GM19397 (cell line): ENCODE measurements around the gene MRAS.
"Not testable (repeated sequence)": the region's sequence is repeated elsewhere in the genome, so short reads cannot be mapped to it uniquely, and the experiment has no call there.

ENCODE experiments used
- ATAC-seq: cut with Tn5 transposase; IDR thresholded peaks from one replicate; pipeline ENCODE4 v1.9.1; 2021; ENCODE audit warnings: mild to moderate bottlenecking, moderate library complexity; ENCODE audit not compliant: unreplicated experiment

MRAS gene

DNA sequence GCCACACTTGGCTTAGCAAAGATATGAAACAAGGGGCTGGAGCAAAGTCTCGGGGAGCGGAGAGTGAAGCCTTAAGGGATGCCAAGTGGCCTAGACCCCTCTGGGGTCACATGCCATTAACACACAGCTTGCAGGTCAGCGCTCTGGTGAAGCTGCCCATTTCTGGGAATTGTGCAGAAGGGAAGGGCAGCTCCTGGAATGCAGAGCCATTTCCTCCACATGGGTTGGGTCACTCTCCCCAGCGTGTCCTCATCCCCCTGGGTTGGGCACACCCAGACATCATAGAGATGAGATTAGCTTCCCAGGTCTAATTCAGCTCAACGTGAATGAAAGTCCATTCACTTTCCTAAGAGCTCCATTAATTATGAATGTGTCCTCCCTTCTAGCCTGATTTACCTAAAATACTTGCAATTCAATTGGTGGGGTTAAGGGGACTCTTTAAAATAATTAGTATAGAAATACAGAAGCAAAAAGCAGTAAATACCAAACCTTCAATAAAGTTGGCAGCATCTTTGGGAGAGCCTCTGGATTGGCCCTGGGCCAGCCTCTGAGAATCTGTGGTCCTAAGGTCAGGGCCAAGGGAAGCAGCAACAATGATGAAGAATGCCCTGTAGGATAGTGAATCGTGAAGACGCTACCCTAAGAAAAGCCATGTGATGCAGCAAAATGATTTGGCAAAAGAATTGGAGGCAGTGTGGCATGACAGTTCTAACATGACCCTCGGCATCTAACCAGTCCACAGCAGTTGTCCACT lies 17.8 kb downstream of the MRAS start:
- ATAC-seq: no peak

DNA sequence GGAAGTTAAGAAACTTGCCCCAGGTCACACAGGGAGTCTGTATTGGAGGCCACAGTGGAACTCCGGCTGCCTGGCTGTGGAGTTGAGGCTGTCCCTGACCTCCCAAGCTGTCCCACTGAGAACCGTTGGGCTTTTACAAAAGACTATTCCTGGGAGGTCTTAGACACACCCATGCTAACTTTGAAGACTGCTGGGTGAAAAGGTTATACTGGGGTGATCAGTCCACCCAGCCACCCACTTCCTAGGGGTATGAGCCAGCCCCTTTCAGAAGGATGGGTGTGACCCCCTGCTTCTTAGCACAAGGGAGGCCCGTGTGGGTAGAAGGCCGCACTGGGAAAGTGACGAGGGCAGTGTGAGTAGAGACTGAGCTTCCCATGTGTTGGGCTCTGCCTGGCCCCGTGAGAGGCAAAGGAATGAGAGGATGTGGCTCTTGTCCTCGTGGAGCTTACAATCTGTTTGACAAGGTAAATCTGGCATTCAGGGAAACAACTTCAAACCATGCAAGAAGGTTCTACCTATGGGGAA lies 19.0 kb downstream of the MRAS start:
- ATAC-seq: no peak

DNA sequence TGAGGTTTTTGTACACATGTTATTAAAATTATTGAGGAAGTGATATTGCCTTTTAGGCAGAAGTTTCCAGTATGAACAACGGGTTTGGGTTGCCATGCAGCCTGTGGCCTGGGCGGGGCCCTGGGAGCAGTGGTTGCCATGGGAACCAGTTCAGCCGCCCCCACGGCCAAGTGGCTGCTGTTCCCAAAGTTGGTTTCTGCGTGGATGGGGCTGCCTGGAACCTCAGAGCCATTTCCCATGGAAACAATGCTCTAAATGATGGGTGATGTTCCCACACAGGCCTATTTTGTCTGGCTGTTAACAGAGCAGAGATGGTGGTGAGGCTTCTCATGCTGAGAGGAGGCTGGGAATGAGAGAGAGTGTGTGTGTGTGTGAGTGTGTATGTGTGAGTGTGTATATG lies 19.5 kb downstream of the MRAS start:
- no peak for ATAC-seq

DNA sequence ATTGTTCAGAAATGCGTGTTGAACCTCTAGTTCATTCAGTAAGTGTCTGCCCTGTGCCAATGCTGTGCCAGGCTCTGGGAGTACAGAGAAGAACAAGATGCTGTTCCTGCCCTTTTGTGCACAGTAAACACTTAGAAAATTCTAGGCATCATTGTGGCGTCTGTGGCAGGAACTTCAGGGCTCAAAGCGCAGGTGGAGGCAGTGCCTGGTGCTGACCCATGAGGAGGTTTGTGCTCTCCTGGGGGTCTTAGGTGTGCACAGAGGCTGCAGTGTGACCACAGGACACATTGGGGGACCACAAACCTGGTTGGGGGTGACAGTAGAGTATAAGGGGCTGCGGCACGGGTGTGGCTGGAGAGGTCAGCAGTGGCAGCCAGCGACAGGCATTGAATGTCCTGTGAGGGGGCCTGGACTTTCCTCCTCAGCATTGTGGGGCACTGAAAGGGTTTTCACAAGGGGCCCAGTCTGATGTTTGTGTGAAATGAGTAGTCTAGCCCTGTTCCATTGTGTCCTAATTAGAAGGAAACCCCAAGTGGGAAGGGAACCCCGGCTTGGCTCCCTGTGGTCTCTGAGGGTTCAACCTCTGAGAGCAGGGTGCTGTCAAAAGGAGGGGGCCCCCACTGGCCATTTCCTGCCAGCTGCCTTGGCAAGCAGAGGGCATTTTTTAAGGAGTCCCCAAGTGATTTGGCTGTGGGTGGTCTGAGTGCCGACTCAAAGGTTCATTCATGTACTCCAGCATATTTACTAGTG lies 20.9 kb downstream of the MRAS start:
- no peak for ATAC-seq

DNA sequence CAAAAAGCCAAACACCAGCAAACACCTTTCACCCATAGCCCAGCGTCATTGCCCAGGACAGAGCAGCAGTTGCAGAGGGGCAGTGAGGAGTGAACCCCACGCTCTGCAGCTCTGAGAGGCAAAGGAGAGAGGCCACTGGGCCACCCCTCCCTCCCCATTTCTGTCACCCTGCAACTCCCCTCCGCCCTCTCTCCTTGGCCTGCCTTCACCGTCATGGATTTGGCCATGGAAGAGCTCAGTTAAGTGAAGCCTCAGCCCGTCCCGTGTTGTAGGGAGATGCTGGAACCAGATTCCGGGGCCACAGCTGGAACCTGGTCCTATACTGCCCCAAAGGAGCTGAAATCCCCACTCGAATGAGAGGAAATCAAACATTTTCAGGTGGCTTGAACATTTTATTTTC lies 21.9 kb downstream of the MRAS start:
- no peak for ATAC-seq

DNA sequence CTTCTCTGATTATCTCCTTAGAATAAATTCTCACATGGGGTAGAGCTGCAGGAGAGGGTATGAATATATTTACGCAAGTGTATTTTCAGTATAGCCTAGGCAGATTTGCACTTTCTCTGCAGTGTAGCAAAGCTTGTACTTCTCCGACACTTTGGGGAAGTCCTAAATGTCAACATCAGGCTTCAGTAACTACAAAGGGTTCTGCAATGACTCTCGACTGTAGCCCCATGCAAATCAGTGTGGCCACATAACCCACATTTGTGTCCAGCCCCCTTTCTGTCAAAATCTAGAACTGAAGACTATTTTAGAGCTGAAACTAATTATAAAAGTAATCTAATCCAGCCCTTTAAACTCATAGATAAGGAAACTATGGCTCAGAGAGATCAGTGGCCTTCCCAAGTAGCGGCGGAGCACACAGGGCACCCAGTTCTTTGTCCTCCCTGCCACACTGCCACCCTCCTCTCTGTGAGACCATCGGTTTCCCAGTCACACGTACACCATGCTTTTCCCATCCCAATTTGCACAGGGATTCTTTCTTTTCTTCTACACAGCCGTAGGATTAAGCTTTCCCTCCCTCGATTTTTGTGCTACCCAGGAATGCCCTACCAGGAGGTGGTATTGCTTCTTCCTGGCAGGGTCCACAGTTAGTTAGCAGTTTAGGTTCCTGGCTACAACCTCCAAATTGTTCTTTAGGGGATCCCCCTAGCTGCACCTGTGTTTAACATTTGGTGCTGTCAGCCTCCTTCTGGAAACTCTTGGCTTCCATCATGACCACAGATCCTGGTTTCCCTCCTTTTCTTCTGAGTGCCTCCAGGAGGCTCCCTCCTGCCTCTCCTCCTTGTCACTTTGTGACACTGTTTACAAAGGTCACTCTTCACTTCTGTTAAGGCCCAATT lies 22.9 kb downstream of the MRAS start:
- peak; percentile 99 for ATAC-seq

DNA sequence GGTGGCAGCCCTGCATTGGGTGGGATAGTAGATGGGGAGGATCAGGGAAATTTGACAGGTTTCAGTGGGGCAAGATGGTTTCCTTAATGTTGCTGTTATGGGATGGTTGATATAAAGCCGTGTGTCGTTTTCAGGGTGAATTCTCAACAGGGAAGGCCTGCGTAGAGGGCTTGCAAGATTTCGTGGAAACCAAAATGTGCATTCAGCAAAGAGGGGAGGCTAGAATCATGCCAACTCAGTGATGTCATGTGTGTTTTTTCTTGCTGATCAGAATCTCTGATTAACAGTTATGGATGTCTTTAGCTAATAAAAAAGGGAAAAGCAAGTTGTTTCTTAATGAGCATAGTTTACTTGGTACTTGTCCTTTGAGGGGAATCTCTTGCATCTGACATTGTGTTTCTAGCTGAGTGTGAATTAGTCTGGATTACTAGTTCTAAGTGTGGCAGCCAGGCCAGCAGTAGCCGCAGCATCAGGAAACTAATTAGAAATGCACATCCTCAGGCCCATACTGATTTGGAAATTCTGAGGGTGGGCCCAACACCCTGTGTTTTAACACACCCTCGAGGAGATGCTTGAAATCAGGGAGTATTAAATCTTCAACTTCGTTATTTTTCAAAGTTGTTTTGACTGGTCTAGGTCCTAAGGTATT lies 24.8 kb downstream of the MRAS start:
- no peak for ATAC-seq

DNA sequence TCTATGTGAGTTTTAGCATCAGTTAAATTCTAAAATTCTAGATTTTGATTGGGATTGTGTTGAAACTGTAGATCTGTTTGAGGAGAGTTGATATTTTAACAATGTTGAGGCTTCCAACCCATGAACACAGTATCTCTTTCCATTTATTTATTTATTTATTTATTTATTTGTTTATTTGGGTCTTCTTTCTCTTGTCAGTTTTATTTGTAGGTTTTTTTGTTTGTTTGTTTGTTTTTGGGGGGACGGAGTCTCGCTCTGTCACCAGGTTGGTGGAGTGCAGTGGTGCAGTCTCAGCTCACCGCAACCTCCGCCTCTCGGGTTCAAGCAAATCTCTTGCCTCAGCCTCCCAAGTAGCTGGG lies 25.3 kb downstream of the MRAS start:
- ATAC-seq: no peak

DNA sequence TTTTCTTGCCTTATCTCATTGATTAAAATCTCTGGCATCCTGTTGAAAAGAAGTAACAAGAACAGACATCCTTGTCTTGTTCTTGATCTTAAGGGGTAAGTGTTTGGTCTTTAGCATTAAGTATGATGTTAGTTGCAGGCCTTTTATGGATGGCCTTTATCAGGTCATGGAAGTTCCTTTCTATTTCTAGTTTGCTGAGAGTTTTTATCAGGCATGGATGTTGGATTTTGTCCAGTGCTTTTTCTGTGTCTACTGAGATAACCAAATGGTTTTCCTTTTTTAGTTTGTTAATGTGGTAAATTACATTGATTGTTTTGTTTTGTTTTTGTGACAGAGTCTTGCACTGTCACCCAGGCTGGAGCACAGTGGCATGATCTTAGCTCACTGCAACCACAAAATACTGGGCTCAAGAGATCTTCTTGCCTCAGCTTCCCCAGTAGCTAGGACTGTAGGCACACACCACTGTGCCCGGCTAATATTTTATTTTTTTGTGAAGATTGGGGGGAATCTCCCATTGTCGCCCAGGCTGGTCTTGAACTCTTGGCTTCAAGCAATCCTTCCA lies 26.3 kb downstream of the MRAS start:
- ATAC-seq: no peak

DNA sequence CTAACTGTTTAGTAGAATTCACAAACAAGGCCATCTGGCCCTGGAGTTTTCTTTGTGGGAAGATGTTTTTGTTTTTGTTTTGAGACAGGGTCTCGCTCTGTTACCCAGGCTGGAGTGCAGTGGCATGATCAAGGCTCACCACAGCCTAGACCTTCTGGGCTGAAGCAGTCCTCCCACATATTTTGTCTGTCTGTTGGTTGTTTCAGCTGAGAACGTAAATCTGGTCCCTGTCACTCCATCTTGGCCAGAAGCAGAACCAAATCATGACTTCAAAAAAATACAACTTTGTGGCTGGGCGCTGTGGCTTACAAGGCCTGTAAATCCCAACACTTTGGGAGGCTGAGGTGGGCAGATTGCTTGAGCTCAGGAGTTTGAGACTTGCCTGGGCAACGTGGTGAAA lies 27.1 kb downstream of the MRAS start:
- ATAC-seq: no peak

DNA sequence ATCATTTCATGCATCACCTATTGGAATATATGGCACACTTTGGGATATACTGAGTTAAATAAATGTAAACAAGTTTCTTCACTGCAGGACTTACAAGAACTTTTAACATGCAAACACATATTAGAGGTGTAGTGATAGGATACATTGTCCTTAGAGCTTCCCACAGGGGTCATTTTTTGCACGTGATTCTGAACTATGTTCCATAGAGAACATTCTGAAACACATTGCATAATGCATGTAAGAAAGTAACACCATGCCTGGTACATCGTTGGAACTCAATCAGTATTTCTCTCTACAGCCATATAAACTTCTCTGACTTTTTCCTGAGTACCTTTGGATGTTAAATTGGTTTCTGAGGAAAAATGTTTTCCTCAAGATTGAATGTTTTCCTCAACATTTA lies 28.3 kb downstream of the MRAS start:
- no peak for ATAC-seq

DNA sequence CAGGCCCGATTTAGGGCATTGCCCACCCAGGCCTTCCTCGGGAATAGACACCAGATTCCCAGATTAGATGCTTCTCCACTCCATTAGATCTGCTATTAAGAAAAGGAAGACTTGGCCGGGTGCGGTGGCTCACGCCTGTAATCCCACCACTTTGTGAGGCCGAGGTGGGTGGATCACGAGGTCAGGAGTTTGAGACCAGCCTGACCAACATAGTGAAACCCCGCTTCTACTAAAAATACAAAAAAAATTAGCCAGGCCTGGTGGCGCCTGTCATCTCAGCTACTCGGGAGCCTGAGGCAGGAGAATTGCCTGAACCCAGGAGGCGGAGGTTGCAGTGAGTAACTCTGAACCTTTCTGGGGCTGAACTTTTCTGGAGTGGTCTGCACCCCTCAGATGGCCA lies 28.8 kb downstream of the MRAS start:
- not testable (repeated sequence) for ATAC-seq

DNA sequence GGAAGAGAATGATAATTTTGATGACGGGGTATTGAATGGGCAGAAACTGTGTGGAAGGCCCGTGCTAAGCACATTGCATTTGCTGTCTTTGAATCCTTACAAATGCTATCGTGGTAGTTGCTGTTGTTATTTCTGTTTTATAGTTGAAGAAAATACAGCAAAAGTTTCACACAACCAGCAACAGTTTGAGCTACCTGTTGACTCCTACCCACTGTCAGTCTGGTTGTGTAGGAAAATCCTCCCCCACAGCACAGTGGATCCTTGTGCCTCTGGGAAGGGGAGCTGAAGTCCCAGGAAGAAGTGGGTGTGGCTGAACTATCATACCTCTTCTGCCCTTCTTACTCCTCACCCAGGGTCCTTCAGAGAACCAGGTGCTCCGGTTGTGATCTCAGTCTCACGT lies 29.4 kb downstream of the MRAS start:
- ATAC-seq: no peak

DNA sequence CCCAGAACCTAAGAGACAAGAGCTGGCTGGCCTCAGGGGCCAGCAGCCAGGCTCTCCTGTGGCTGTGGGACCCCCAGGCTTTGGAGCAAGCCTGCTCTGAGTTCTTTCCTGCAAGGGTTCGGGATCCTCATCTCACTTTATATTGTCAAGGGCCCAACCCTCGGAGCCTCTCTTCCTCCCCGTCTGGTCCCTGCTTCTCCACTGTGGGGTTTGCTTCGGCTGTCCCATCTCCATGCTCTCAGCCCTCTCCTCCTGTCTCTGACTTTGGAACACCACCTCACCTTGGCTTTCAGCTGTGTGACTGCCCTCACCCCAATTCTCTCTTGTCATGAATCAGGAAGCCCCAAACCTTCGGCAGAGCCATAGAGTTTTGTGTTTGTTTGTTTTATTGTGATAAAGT lies 30.0 kb downstream of the MRAS start:
- ATAC-seq: no peak

DNA sequence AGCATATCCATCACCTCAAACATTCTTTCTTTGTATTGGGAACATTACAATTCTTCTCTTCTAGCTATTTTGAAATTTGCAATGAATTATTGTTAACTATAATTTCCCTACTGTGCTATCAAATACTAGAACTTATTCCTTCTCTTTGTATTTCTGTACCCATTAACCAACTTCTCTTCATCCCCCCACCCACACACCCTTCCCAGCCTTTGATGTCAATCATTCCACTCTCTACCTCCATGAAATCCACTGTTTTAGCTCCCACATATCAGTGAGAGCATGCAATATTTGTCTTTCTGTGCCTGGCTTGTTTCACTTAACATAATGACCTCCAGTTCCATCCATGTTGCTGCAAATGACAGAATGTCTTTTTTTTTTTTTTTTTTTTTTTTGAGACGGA lies 30.6 kb downstream of the MRAS start:
- ATAC-seq: no peak

DNA sequence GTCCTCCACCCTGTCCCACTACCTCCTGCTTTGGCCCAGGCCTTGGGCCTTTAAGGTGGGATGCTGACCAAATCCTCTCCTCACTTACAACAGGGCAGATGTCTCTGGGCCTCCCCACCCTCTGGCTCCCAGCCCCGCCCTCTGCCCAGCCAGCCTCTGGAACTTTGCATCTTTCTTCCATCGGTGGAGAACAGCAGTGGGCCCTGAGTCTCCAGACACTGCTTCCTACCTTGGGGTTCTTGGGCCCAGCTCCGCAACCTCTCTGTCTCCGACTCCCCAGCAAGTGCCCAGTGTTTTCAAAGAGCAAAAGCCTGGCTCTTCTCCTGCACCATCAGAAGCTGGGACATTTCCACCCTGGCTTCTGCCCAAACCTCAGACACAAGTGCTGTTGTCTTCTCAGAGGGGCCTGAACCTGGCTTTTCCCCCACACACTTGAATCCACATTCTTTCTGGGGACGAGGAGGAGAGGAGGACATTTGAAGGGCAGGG lies 33.1 kb downstream of the MRAS start:
- ATAC-seq: no peak

DNA sequence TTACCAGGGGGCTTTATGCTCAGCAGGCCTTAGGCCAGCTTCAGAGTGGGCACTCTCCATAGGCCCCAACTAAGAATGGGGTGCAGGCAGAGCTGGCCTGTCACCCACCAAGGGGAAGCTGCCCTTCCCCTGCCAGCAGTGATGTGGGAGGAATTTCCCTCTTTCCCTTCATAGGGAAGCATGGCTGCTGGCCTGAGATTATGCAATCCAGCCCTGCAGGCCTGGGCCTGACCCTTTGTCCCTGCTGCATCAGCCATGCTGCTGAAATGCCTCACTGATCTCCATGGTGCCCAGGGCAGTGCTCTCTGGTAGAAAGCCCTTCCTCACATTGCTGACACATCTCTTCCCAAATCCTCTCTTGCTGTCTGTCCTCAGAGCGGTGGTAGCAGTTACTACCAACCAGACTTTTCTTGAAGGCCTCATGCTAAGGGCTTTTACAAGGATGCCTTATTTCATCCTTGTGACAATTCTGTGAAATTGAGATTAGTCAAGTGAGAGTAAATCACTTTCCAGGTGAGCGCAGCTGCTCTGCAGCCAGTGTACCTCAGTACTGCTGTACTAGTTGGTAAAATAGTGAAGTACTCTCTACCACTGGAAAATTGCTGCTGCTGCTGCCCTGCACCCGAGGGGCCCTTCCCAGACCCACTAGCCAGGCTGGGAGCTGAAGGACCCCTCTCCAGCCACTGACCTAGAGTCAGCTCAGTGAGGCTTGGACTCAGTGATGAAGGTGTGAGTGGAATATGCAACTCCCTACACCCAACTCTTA lies 33.8 kb downstream of the MRAS start:
- no peak for ATAC-seq

DNA sequence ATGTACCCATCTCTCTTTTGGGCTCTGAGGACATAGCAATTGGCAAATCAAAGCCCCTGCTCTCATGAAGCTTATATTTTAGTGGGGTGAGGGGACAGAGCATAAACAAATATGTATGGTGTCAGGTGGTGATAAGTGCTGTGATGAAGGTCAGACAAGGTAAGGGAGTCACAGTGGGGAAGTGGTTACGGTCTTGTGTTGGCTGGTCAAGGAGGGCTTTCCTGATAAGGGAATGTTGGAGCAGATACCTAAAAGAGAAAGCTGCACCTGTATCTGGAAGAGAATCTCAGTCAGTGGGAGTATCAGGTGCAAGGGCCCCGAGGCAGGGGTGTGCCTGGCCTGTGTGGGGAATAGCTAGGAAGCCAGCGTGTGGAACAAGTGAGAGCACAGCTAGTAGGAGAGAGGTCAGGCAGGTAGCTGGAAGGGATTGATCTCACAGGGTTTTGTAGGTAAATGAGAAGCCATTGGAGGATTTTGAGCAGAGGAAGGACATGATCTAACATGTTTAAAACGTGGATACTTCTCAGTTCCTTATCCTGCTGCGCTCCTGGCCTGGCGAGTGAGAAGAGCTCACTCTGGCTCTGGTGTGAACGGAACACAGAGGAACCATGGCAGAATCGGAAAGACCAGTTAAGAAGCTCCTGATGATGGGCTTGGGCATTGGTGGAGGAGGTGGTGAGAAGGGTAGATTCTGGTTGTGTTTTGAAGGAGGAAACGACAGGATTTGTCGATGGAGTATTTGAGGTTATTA lies 35.5 kb downstream of the MRAS start:
- no peak for ATAC-seq

DNA sequence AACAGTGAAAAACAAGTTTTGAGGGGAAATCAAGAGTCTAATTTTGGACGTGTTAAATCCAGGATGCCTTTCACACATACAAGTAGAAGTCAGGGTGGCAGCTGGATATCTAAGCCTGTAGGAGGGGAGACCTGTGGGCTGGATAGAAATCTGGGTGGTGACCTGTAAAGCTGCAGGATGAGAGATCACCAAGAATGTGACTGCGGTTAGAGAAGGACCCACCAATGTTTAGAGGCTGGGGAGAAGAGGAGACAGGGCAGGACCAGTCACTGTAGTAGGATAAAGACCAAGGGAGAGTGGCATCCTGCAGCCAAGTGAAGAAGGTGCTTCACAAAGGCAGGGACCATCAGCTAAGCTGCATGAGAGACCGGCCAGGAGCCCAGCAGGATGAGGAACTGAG lies 36.2 kb downstream of the MRAS start:
- no peak for ATAC-seq
